Activated naive CD8-positive, alpha-beta T cell treated with anti-CD3 and anti-CD28 coated beads for 36 hours (primary cell): ENCODE results near the gene LEMD1. TPM values are rescaled to one million over a fixed set of nuclear protein-coding genes. Genes with fewer than 3 reads are reported as not detected.
"Not testable (repeated sequence)": the region's sequence is repeated elsewhere in the genome, so short reads cannot be mapped to it uniquely, and the experiment has no call there.

ENCODE experiments used
- DNase-seq: peaks from one replicate; pipeline ENCODE4 v3.0.0; 2021
- H3K27ac Mint-ChIP-seq: one replicate; pipeline ENCODE4 v1.8.0; 2022; ENCODE audit warnings: mild to moderate bottlenecking, moderate library complexity, mixed read lengths
- H3K27me3 Mint-ChIP-seq: one replicate; pipeline ENCODE4 v1.8.0; 2022; ENCODE audit warnings: mild to moderate bottlenecking, mixed read lengths
- H3K36me3 Mint-ChIP-seq: one replicate; pipeline ENCODE4 v1.8.0; 2021; ENCODE audit warnings: mild to moderate bottlenecking, mixed read lengths
- H3K4me1 Mint-ChIP-seq: one replicate; pipeline ENCODE4 v1.8.0; 2021; ENCODE audit warnings: mixed read lengths
- H3K4me3 Mint-ChIP-seq: one replicate; pipeline ENCODE4 v1.8.0; 2022; ENCODE audit warnings: mild to moderate bottlenecking, moderate library complexity, mixed read lengths
- H3K9me3 Mint-ChIP-seq: one replicate; pipeline ENCODE4 v1.8.0; 2022; ENCODE audit warnings: mixed read lengths
- total RNA-seq, 2 experiments: library from RNA; stranded (reverse); gene quantifications; one replicate each; pipeline ENCODE4 v1.2.3, GENCODE V29; 2021

LEMD1 gene
- total RNA-seq, 2 experiments from 2014 or later: 0.78 TPM; not detected in 1

GRCh38 chr1:205382990-205383389 is 38.9 kb downstream of the LEMD1 start:
- not testable (repeated sequence) for DNase-seq, H3K4me1 Mint-ChIP-seq, H3K9me3 Mint-ChIP-seq, H3K4me3 Mint-ChIP-seq, H3K27me3 Mint-ChIP-seq, H3K36me3 Mint-ChIP-seq, H3K27ac Mint-ChIP-seq

GRCh38 chr1:205382561-205382960 is 39.3 kb downstream of the LEMD1 start:
- no peak overlapping the region for H3K4me3 Mint-ChIP-seq
- peaks cover 5% of the 10 kb centered on the region for H3K27me3 Mint-ChIP-seq
- no peaks in the 10 kb centered on the region for H3K4me1 Mint-ChIP-seq
- H3K9me3 Mint-ChIP-seq: no peaks in the 10 kb centered on the region
- no peak overlapping the region for H3K27ac Mint-ChIP-seq
- DNase-seq: no peak
- H3K36me3 Mint-ChIP-seq: no peaks in the 10 kb centered on the region

DNA sequence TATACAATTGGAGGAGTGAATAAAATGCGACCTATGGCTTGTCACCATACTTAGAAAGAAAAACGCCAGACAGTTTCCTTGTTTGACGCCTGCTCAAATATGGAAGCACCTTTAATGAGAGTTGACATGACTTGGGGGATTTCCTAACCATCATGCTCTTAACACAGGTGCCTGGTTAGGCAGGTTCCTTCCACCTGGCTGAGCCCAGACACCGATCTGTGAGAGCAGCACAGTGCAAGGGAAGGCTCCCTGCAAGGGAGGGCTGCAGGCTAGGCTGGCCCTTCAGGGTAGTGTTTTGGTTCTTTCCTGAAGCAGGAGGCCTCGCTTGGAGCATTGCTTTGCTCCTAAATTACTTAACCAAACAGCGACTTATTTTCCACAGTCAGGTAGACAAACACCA is 40.6 kb downstream of the LEMD1 start:
- Mint-ChIP-seq H3K27ac (no peak overlapping the region), H3K4me1 (no peaks in the 10 kb centered on the region), H3K4me3 (no peak overlapping the region), H3K9me3 (no peaks in the 10 kb centered on the region), H3K27me3 (peaks cover 14% of the 10 kb centered on the region), H3K36me3 (no peaks in the 10 kb centered on the region)
- no peak for DNase-seq

DNA sequence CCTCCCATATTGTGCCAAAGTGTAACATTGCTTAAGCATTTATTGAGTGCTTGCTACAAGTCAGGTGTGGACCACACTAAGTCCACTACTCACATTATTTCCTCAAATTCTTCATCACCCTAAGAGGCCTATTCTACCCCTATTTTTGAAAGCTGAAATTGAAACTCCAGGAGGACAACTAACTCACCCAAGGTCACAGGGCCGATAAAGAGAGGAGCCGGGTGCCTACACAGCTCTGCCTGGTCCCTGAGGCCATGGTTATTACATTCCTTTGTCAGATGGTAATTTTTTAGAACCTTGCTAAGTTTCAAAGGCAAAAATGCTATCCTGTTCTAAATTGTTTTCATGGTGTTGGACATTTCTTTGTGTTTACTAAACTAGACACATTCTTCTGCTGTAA is 41.0 kb downstream of the LEMD1 start:
- Mint-ChIP-seq H3K36me3 (no peaks in the 10 kb centered on the region), H3K4me3 (no peak overlapping the region), H3K9me3 (no peaks in the 10 kb centered on the region), H3K27me3 (peaks cover 18% of the 10 kb centered on the region), H3K4me1 (no peaks in the 10 kb centered on the region), H3K27ac (no peak overlapping the region)
- DNase-seq: no peak

DNA sequence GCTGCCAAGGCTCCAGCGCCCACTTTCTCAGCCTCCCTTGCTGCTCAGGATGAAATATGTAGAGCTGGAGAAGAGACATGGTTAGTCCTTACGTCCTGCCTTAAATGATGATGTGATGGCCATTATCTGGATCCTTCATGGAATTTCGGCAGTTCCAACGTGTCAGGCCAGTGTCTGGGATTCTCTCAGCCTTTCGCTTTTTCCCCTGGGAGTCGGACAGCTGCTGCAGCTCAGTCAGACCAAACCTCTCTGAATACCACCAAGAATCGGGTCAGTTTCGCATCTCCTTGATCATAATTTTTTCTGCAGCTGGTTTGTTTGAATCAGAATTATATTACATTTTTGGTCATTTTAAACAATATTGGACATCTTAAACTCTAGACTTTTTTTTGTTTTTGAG is 42.8 kb downstream of the LEMD1 start:
- DNase-seq: no peak
- Mint-ChIP-seq H3K4me3 (no peak overlapping the region), H3K27ac (no peak overlapping the region), H3K4me1 (peaks cover 6% of the 10 kb centered on the region), H3K9me3 (no peaks in the 10 kb centered on the region), H3K27me3 (peaks cover 18% of the 10 kb centered on the region), H3K36me3 (no peaks in the 10 kb centered on the region)

DNA sequence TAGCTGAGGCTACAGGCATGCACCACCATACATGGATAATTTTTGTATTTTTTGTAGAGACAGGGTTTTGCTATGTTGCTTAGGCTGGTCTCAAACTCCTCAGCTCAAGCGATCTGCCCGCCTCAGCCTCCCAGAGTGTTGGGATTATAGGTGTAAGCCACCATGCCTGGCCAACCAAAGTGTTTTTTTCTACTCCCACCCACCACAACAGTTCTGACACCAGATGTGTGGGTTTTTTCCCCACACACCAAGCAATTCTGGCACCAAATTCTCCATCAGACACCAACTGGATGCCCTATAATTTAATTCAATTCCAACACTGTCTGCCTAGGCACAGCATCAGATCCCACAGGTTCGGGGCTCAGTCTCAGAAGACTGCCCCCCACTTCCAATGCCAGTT is 44.5 kb downstream of the LEMD1 start:
- Mint-ChIP-seq H3K9me3 (no peaks in the 10 kb centered on the region), H3K4me3 (no peak overlapping the region), H3K4me1 (peaks cover 11% of the 10 kb centered on the region), H3K27ac (no peak overlapping the region), H3K27me3 (peaks cover 25% of the 10 kb centered on the region), H3K36me3 (no peaks in the 10 kb centered on the region)
- DNase-seq: no peak

- DNase-seq: no peak
- Mint-ChIP-seq H3K27me3 (peaks cover 29% of the 10 kb centered on the region), H3K27ac (no peak overlapping the region), H3K9me3 (no peaks in the 10 kb centered on the region), H3K4me3 (no peak overlapping the region), H3K4me1 (peaks cover 11% of the 10 kb centered on the region), H3K36me3 (no peaks in the 10 kb centered on the region)
Measured at GRCh38 chr1:205376739-205377138, 45.1 kb downstream of the LEMD1 start.

DNA sequence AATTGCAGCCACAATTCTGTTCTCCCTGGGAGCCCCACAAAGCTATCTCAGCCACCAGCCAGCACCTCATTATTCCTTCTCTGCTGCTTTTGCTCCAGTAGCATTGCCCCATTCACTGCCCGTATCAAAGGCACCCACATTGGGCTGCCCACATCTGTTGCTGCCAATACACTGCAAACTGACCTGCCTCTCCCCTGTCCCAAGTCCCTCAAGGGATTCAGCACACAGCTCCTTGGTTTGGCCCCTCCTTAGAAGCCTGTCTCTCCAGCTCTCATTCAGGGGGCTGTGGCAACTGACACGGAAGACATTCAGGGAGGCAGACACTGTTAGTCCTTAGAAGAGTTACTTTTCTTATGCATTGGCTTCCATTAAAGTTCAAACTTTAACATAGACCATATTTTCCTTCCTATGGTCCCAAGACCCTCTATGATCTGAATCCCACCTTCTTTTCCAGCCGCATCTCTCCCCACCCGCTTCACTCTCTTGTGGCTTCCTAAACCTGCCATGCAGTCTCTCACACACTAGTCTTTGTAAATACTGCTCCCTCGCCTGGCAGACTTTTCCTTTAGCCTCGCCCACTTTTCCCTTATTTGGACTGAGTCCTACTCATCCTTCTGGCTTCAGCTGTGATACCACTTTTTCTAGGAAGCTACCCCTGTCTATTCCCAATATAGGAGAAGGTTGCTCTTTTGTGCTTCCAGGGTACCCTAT is 45.9 kb downstream of the LEMD1 start:
- H3K27me3 Mint-ChIP-seq: peaks cover 30% of the 10 kb centered on the region
- H3K4me3 Mint-ChIP-seq: no peak overlapping the region
- H3K9me3 Mint-ChIP-seq: no peaks in the 10 kb centered on the region
- DNase-seq: no peak
- peaks cover 11% of the 10 kb centered on the region for H3K4me1 Mint-ChIP-seq
- H3K27ac Mint-ChIP-seq: no peak overlapping the region
- no peaks in the 10 kb centered on the region for H3K36me3 Mint-ChIP-seq

- H3K4me1 Mint-ChIP-seq: peaks cover 11% of the 10 kb centered on the region
- no peaks in the 10 kb centered on the region for H3K9me3 Mint-ChIP-seq
- no peak for DNase-seq
- no peaks in the 10 kb centered on the region for H3K36me3 Mint-ChIP-seq
- H3K4me3 Mint-ChIP-seq: no peak overlapping the region
- H3K27ac Mint-ChIP-seq: no peak overlapping the region
- H3K27me3 Mint-ChIP-seq: peaks cover 30% of the 10 kb centered on the region
Measured at GRCh38 chr1:205374210-205375078, 47.4 kb downstream of the LEMD1 start.

- Mint-ChIP-seq H3K4me3 (no peak overlapping the region), H3K4me1 (peaks cover 11% of the 10 kb centered on the region), H3K27me3 (peaks cover 26% of the 10 kb centered on the region), H3K36me3 (no peaks in the 10 kb centered on the region), H3K27ac (no peak overlapping the region), H3K9me3 (no peaks in the 10 kb centered on the region)
- no peak for DNase-seq
Measured at GRCh38 chr1:205373798-205374175, 48.1 kb downstream of the LEMD1 start.

DNA sequence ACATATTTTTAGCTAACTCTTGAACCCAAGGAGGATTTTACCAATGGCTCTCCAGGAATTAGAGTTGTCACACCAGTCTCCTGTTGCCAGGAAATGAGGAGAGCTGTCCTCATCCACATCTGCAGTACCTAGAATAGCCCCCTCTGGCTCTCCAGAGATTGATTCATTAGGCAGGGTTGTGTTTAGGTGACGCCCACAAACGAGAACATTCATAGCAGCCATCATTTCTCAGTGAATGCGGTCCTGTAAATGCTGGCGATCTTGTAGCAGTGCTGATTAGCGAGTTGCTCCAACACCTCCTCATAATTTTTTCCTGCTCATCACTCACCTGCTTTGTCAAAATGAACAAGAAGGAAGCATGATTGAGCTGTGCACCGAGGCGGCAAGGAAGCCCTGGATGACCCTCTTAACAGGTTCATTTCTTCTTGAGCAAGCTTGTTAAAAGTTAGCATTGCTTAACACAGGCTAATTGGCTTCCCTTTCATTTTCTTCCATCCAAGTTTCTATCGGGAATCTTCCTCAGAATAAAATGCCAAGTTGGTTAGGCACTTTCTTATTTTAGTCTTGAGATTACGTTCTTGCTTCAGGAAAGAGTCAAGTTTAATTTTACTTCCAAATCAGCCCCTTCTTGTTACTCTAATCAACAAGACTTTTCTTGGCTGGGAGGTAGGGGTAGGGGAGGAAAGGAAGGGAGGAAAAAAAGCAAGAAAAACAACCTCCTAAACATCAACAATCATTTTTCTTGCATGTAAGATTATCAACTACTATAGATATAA is 48.6 kb downstream of the LEMD1 start:
- Mint-ChIP-seq H3K4me1 (peaks cover 11% of the 10 kb centered on the region), H3K9me3 (no peaks in the 10 kb centered on the region), H3K36me3 (no peaks in the 10 kb centered on the region), H3K27ac (no peak overlapping the region), H3K4me3 (no peak overlapping the region), H3K27me3 (peaks cover 25% of the 10 kb centered on the region)
- DNase-seq: no peak

GRCh38 chr1:205371871-205372660 is 49.8 kb downstream of the LEMD1 start:
- DNase-seq: no peak
- no peaks in the 10 kb centered on the region for H3K9me3 Mint-ChIP-seq
- H3K36me3 Mint-ChIP-seq: no peaks in the 10 kb centered on the region
- no peak overlapping the region for H3K27ac Mint-ChIP-seq
- H3K4me3 Mint-ChIP-seq: no peak overlapping the region
- peaks cover 11% of the 10 kb centered on the region for H3K4me1 Mint-ChIP-seq
- peaks cover 25% of the 10 kb centered on the region for H3K27me3 Mint-ChIP-seq

DNA sequence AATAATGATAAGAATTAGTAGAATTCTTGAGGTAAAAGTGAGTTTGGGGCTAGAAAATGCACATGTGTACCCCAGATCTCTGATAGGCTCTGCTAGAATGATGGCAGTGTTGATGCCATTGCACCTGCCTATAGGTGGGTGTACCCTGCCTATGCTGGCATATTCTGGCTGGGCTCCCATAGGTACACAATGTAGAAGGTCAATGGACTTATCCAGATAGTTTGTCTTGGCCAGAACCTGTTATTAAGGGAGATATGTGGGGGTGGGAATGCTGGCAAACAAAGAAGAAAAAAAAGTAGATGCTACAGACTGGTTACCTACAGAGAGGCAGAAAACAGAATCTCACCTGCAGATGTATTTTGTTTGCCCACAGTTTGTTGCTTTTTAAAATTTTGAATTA is 51.1 kb downstream of the LEMD1 start:
- H3K4me1 Mint-ChIP-seq: peaks cover 11% of the 10 kb centered on the region
- H3K9me3 Mint-ChIP-seq: no peaks in the 10 kb centered on the region
- H3K4me3 Mint-ChIP-seq: no peak overlapping the region
- no peak for DNase-seq
- no peaks in the 10 kb centered on the region for H3K36me3 Mint-ChIP-seq
- no peak overlapping the region for H3K27ac Mint-ChIP-seq
- peaks cover 15% of the 10 kb centered on the region for H3K27me3 Mint-ChIP-seq

- H3K4me3 Mint-ChIP-seq: no peak overlapping the region
- H3K9me3 Mint-ChIP-seq: no peaks in the 10 kb centered on the region
- H3K27me3 Mint-ChIP-seq: peaks cover 15% of the 10 kb centered on the region
- peaks cover 11% of the 10 kb centered on the region for H3K4me1 Mint-ChIP-seq
- no peak overlapping the region for H3K27ac Mint-ChIP-seq
- H3K36me3 Mint-ChIP-seq: no peaks in the 10 kb centered on the region
- DNase-seq: no peak
Measured at GRCh38 chr1:205369701-205370123, 52.1 kb downstream of the LEMD1 start.
